Mammary epithelial cell (primary cell): Measurements from ENCODE around the gene SPECC1L.

Source experiments
- EZH2 ChIP-seq: IDR thresholded peaks from 2 replicates; pipeline ENCODE4 v1.6.1; 2012; ENCODE audit warnings: low read length, inconsistent platforms, borderline replicate concordance
- TF ChIP-seq, protein P1 (sequence below), 2 donors: IDR thresholded peaks in 1 of 2; conservative IDR thresholded peaks in 1 of 2; 2 replicates each; pipeline ENCODE4 v1.5.1; 2011 to 2012; ENCODE audit warnings: inconsistent platforms in 2 of 2, low read length in 2 of 2, mild to moderate bottlenecking in 2 of 2, control low read depth in 1 of 2, low read depth in 1 of 2; ENCODE audit not compliant: insufficient read depth in 1 of 2; ENCODE audit errors: extremely low read depth in 1 of 2

DNA sequence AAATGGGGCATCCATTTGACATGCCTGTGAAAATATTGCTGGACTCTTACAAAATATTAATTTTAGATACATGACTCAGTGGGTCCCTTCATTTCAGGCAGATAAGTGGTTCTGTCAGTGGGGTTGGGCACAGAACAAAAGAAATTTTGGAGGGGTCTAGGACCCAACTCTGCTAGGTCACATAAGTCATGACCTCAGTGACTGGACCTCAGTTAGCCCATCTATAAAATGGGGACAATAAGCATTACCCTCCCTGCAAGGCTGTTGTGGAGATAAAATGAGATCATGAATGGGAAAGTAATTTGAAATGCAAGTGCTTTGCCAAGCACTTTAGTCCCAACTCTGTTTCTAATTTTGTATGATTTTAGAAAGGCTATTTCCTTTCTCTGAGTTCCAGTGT lies 180.5 kb downstream of the SPECC1L start:
- TF ChIP-seq, protein P1, sequence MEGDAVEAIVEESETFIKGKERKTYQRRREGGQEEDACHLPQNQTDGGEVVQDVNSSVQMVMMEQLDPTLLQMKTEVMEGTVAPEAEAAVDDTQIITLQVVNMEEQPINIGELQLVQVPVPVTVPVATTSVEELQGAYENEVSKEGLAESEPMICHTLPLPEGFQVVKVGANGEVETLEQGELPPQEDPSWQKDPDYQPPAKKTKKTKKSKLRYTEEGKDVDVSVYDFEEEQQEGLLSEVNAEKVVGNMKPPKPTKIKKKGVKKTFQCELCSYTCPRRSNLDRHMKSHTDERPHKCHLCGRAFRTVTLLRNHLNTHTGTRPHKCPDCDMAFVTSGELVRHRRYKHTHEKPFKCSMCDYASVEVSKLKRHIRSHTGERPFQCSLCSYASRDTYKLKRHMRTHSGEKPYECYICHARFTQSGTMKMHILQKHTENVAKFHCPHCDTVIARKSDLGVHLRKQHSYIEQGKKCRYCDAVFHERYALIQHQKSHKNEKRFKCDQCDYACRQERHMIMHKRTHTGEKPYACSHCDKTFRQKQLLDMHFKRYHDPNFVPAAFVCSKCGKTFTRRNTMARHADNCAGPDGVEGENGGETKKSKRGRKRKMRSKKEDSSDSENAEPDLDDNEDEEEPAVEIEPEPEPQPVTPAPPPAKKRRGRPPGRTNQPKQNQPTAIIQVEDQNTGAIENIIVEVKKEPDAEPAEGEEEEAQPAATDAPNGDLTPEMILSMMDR (conservative IDR thresholded peaks at IDR 0.05 in 1 of 2, IDR thresholded peaks at IDR 0.05 in 1 of 2; ENCODE audit: extremely low read depth in 1 of 2, insufficient read depth in 1 of 2, low read depth in 1 of 2, low read length in 2 of 2): no peak
- TF ChIP-seq EZH2: no peak
